Measurements from ENCODE around the gene GMDS.

- TF ChIP-seq CTCF (IDR thresholded peaks at IDR 0.05): no peak
- no peak for TF ChIP-seq EP300 (IDR thresholded peaks at IDR 0.05)
- TF ChIP-seq POLR2A (IDR thresholded peaks at IDR 0.05): no peak
These were observed 582.9 kb downstream of the GMDS start for GRCh38 chr6:1662534-1662933.

Data from ovary (tissue), 3 donors.